A549 treated with CORT108297 at 1 μM for 4 hours (cell line): ENCODE measurements around the gene UGT1A6. TPM values are rescaled to one million over a fixed set of nuclear protein-coding genes. Genes with fewer than 3 reads are reported as not detected.

Experiments used
- total RNA-seq: library from RNA; stranded (reverse); fragments of 200-300 nt; extraction: Qiagen RNA extraction; gene quantifications from 5 replicates; pipeline ENCODE4 v1.2.3, GENCODE V29; 2022

UGT1A6 gene
- 0.87 to 1.9 TPM (median 1.1 TPM) in 5 replicates for total RNA-seq

DNA sequence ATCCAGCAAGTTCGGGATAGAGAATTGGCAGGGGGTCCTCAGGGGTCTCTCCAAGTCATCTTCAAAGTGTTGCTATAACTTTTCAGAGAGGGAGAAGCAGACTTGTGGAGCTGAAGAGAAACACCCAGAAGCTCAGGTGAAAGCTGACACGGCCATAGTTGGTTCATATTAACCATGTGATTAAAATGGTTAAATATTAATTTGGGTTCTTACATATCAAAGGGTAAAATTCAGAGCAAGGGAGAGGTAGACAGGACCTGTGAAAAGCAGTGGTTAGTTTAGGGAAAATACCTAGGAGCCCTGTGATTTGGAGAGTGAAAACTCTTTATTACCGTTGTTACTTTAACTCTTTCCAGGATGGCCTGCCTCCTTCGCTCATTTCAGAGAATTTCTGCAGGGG lies at the start of gene UGT1A6:
TSS of gene UGT1A6 (plus strand) at position 243 of the 400 bp plus-strand sequence. CDS start at position 358, 115 bp downstream.

GRCh38 chr2:233671290-233672161 lies 21.2 kb upstream of the UGT1A6 start, which contains the start of gene UGT1A9:
Gene UGT1A9 (plus strand): TSS chr2:233671898. CDS start chr2:233671935, 37 bp downstream.

DNA sequence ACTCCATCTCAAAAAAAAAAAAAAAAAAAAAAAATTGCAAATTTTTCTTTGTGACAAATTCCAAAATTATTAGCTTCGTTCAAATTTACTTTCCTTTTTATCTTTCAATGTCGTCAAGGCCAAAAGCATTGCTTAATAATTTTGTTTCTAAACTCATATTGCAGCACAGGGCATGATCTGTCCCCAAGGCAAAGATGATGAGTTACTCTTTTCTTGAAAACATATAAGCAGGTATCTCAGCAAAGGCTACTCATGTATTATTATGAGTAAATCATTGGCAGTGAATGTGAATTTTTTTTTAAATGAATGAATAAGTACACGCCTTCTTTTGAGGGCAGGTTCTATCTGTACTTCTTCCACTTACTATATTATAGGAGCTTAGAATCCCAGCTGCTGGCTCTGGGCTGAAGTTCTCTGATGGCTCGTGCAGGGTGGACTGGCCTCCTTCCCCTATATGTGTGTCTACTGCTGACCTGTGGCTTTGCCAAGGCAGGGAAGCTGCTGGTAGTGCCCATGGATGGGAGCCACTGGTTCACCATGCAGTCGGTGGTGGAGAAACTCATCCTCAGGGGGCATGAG lies 11.1 kb upstream of the UGT1A6 start, which contains the start of gene UGT1A7:
TSS of gene UGT1A7 (plus strand) at position 381 of the 579 bp plus-strand sequence. CDS start at position 418, 37 bp downstream.

GRCh38 chr2:233712611-233713261 lies 20.0 kb downstream of the UGT1A6 start, which contains the start of gene UGT1A5:
Gene UGT1A5 (plus strand): TSS chr2:233712907. CDS start chr2:233712992, 85 bp downstream.

DNA sequence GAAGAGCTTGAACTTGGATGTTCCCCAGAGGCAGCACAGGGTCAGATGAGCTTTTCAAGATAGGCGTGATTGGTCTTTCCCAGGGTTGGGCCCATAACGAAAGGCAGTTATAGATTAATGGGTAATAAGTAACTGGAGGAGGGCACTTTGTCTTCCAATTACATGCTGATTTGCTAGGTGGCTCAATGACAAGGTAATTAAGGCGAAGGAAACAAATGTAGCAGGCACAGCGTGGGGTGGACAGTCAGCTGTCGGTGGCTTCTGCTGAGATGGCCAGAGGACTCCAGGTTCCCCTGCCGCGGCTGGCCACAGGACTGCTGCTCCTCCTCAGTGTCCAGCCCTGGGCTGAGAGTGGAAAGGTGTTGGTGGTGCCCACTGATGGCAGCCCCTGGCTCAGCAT lies 25.9 kb downstream of the UGT1A6 start, which contains the start of gene UGT1A4:
TSS of gene UGT1A4 (plus strand) at position 185 of the 400 bp plus-strand sequence. CDS start at position 270, 85 bp downstream.

DNA sequence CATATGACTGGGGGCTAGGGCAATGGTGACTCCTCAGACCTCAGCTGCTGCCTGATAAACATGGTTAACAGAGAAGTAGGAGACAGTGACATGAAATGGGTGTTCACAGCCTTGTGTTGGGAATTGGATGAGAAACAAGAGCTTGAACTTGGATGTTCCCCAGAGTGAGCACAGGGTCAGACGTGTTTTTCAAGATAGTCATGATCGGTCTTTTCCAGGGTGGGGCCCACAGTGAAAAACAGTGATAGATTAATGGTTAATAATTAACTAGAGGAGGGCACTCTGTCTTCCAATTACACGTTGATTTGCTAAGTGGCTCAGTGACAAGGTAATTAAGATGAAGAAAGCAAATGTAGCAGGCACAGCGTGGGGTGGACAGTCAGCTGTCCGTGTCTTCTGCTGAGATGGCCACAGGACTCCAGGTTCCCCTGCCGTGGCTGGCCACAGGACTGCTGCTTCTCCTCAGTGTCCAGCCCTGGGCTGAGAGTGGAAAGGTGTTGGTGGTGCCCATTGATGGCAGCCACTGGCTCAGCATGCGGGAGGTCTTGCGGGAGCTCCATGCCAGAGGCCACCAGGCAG lies 36.1 kb downstream of the UGT1A6 start, which contains the start of gene UGT1A3:
TSS of gene UGT1A3 (plus strand) at position 320 of the 579 bp plus-strand sequence. CDS start at position 405, 85 bp downstream.

DNA sequence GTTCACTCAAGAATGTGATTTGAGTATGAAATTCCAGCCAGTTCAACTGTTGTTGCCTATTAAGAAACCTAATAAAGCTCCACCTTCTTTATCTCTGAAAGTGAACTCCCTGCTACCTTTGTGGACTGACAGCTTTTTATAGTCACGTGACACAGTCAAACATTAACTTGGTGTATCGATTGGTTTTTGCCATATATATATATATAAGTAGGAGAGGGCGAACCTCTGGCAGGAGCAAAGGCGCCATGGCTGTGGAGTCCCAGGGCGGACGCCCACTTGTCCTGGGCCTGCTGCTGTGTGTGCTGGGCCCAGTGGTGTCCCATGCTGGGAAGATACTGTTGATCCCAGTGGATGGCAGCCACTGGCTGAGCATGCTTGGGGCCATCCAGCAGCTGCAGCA lies 67.4 kb downstream of the UGT1A6 start, which contains the start of gene UGT1A1:
TSS of gene UGT1A1 (plus strand) at position 228 of the 400 bp plus-strand sequence. CDS start at position 246, 18 bp downstream.

DNA sequence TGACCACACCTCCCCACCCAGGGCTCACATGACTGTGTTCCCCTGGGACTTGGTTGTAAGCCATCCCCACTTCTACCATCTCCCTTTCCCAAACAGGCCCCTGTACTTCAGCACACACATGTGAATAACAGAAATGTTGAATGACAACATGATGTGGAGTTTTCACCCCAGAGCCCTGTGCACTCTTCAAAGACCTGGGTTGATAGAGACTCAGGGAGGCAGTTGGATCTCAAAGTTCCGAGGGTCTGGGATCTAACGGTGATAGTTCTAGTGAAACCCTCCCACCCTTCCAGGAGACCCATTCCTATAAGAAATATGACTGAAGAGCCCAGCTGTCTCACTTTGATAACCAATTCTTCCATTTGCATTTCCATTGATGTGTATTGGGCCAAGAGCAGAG lies 85.3 kb downstream of the UGT1A6 start, which contains the start of gene MROH2A:
TSS of gene MROH2A (plus strand) at position 301 of the 400 bp plus-strand sequence. CDS start 1,029 bp downstream, outside the sequence.

Other genes starting within 250 kb of the UGT1A6 start
- gene USP40, start 126.1 kb upstream of the UGT1A6 start, total RNA-seq: 22.4 to 27.4 TPM (median 24.7 TPM) in 5 replicates
- gene UGT1A8, start 75.3 kb upstream of the UGT1A6 start, total RNA-seq: 0.05 to 0.07 TPM (median 0.05 TPM) in 3 of 5 replicates, not detected in the others
- gene UGT1A10, start 56.4 kb upstream of the UGT1A6 start, total RNA-seq: 0.06 TPM in 1 of 5 replicates, not detected in the others
- gene UGT1A9, start 21.0 kb upstream of the UGT1A6 start, total RNA-seq: 4.1 to 6.9 TPM (median 4.8 TPM) in 5 replicates
- 3.9 to 6.3 TPM (median 4.3 TPM) in 5 replicates for gene UGT1A7, start 11.0 kb upstream of the UGT1A6 start, total RNA-seq
- gene UGT1A5, start 20.0 kb downstream of the UGT1A6 start, total RNA-seq: not detected in 5 replicates
- 0.06 to 0.08 TPM (median 0.07 TPM) in 3 of 5 replicates, not detected in the others for gene UGT1A4, start 25.8 kb downstream of the UGT1A6 start, total RNA-seq
- 0.07 to 0.17 TPM (median 0.13 TPM) in 3 of 5 replicates, not detected in the others for gene UGT1A3, start 36.2 kb downstream of the UGT1A6 start, total RNA-seq
- 0.58 to 1.6 TPM (median 0.94 TPM) in 5 replicates for gene UGT1A1, start 67.4 kb downstream of the UGT1A6 start, total RNA-seq
- 0.09 to 0.20 TPM (median 0.15 TPM) in 4 of 5 replicates, not detected in the other for gene MROH2A, start 85.4 kb downstream of the UGT1A6 start, total RNA-seq
- gene HJURP, start 161.6 kb downstream of the UGT1A6 start, total RNA-seq: 73.9 to 78.1 TPM (median 76.4 TPM) in 5 replicates
- 0.05 to 0.47 TPM (median 0.42 TPM) in 5 replicates for gene TRPM8, start 224.5 kb downstream of the UGT1A6 start, total RNA-seq